Activated CD4-positive, alpha-beta T cell treated with anti-CD3 and anti-CD28 coated beads, Interleukin-2, amount 10 ng/mL, durations not matched to agents 7 days and 5 days (primary cell): ENCODE measurements around the gene LEFTY1. TPM values are rescaled to one million over a fixed set of nuclear protein-coding genes. Genes with fewer than 3 reads are reported as not detected.
"Not testable (repeated sequence)": the region's sequence is repeated elsewhere in the genome, so short reads cannot be mapped to it uniquely, and the experiment has no call there.

Experiments
- CTCF ChIA-PET: fragments of 350-600 bp; sonication (Branson Sonifier 250); formaldehyde crosslinking; loops from one replicate; lab custom pipeline; 2021; ENCODE audit warnings: antibody characterized with exemption; lab: Charles Lee
- POLR2A ChIA-PET: fragments of 350-600 bp; sonication (Branson Sonifier 250); formaldehyde crosslinking; loops from one replicate; lab custom pipeline; 2021; ENCODE audit warnings: antibody characterized with exemption; lab: Charles Lee
- DNase-seq: peaks from one replicate; pipeline ENCODE4 v3.0.0-alpha.2; 2020
- H3K27ac Mint-ChIP-seq: one replicate; pipeline ENCODE4 v1.8.0; 2021; ENCODE audit warnings: mild to moderate bottlenecking, moderate library complexity, mixed read lengths
- H3K27me3 Mint-ChIP-seq: one replicate; pipeline ENCODE4 v1.8.0; 2021; ENCODE audit warnings: mixed read lengths
- H3K36me3 Mint-ChIP-seq: one replicate; pipeline ENCODE4 v1.8.0; 2021; ENCODE audit warnings: low read depth, mixed read lengths
- H3K4me1 Mint-ChIP-seq: one replicate; pipeline ENCODE4 v1.8.0; 2021; ENCODE audit warnings: mixed read lengths
- H3K4me3 Mint-ChIP-seq: one replicate; pipeline ENCODE4 v1.8.0; 2021; ENCODE audit warnings: mild to moderate bottlenecking, moderate library complexity, mixed read lengths
- H3K9me3 Mint-ChIP-seq: one replicate; pipeline ENCODE4 v1.8.0; 2021; ENCODE audit warnings: mixed read lengths
- total RNA-seq, 2 experiments: library from RNA; stranded (reverse); gene quantifications; one replicate each; pipeline ENCODE4 v1.2.3, GENCODE V29; 2021

Gene LEFTY1
- total RNA-seq, 2 experiments from 2014 or later: not detected

- H3K4me1 Mint-ChIP-seq: peaks cover 61% of the 10 kb centered on the region
- H3K27me3 Mint-ChIP-seq: peaks cover 7% of the 10 kb centered on the region
- POLR2A ChIA-PET: interaction anchor here (0.9 kb wide), 1 partner anchor 12 kb away, joined by 3 read pairs; no protein-coding TSS in a partner anchor
- no peak for DNase-seq
- CTCF ChIA-PET: interaction anchor here (0.9 to 2.1 kb wide), 5 partner anchors 12 to 119 kb away, joined by 3 to 7 read pairs (median 4); partner anchors contain the start of genes SRP9 and TMEM63A
- no peaks in the 10 kb centered on the region for H3K9me3 Mint-ChIP-seq
- peak overlapping the region; percentile 93 for H3K27ac Mint-ChIP-seq
- H3K4me3 Mint-ChIP-seq: peak overlapping the region; percentile 58
- peaks cover 6% of the 10 kb centered on the region for H3K36me3 Mint-ChIP-seq
Measured at GRCh38 chr1:225896494-225896893, 7.5 kb upstream of the LEFTY1 start.

DNA sequence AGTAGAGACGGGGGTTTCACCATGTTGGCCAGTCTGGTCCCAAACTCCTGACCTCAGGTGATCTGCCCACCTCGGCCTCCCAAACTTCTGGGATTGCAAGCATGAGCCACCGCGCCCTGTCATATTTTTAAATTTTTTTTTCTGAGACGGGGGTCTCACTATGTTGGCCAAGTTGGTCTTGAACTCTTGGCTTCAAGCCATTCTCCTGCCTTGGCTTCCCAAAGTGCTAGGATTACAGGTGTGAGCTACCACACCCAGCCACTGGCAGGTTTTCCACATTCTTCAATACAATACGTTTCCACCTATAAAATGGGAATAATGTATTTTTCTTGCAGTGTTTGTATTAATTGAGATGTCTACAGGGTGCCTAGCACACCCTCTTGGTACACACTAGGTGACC, 3.4 kb upstream of the LEFTY1 start:
- ChIA-PET POLR2A (no interaction called here), CTCF (interaction anchor here (1.0 to 1.5 kb wide), 2 partner anchors 9 to 417 kb away, joined by 3 read pairs; no protein-coding TSS in a partner anchor)
- Mint-ChIP-seq H3K27me3 (peaks cover 9% of the 10 kb centered on the region), H3K4me1 (peaks cover 48% of the 10 kb centered on the region), H3K36me3 (peaks cover 1% of the 10 kb centered on the region), H3K27ac (no peak overlapping the region), H3K4me3 (no peak overlapping the region), H3K9me3 (no peaks in the 10 kb centered on the region)
- DNase-seq: no peak

DNA sequence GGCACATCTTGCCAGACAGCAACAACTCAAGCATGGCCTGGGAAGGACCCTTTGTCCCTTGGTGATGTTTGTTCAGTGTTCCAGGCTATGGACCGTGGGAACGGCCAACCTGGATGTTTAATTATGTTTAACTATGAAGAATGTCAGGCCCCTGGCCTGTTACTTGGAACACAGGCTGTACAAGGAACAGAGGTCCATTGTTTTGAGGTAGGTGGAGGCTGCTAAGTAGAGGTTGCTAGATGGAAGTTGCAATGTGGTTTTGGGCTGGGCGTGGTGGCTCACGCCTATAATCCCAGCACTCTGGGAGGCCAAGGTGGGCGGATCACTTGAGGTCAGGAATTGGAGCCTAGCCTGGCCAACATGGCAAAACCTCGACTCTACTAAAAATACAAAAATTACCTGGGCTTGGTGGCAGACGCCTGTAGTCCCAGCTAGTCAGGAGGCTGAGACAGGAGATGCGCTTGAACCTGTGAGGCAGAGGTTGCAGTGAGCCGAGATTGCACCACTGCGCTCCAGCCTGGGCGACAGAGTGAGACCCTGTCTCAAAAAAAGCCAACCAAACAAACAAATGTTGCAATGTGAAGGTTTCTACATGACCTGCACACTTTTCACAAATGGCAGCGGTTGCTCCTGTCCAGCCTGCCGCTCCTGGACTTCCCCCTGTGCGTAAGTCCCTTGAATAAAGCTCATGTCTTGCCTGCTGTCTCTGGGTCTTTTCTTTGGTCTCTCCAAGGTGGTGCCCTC, 2.5 kb upstream of the LEFTY1 start:
- Mint-ChIP-seq H3K27me3 (peaks cover 12% of the 10 kb centered on the region), H3K36me3 (peaks cover 1% of the 10 kb centered on the region), H3K4me1 (peaks cover 39% of the 10 kb centered on the region), H3K4me3 (no peak overlapping the region), H3K9me3 (no peaks in the 10 kb centered on the region), H3K27ac (no peak overlapping the region)
- no peak for DNase-seq
- POLR2A ChIA-PET: no interaction called here
- CTCF ChIA-PET: interaction anchor here (0.6 to 2.3 kb wide), 6 partner anchors 9 to 416 kb away, joined by 3 to 5 read pairs (median 3); no protein-coding TSS in a partner anchor

DNA sequence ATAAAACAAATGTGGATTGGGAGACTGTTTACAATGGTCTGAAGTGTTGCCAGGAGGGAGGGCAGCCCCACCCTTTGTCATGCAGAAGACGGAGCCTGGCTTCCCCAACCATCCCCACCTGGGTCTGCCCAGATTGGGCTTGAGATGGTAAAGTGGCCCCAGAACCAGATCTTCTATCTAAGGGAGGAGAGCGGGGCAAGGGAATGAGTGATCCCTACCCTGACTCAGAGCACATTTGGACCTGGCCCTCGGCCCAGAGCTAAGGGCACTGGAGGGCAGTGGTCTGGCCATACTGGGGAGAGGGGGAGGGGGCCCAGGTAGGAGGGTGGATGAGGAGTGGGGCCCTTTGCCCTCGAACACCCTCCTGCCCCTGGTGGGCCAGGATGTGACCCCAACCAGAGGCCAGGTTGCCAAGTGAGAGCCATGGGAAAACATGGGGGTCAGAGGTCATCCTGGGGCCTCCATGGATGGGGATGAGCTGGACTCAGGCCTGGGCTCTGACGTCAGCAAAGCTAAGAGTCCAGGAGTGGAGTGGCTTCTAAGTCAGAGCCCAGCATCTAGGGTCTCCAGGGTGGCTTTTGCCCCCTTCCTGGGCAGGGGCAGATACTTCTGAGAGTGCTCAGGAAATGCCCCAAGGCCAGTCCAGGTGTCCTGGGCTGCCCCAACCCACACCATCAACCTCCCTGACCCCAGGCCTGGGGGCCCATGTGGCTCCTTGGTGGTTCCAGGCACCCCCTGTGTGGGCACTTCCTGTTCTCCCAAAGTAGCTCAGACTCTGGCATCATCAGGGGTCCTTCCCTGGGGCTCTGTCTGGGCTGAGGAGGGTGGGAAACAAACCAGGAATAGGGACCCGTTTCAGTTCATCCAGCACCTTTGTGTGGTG, 1.6 kb upstream of the LEFTY1 start:
- no peaks in the 10 kb centered on the region for H3K9me3 Mint-ChIP-seq
- ChIA-PET CTCF (interaction anchor here (0.6 to 2.3 kb wide), 5 partner anchors 10 to 416 kb away, joined by 3 to 7 read pairs (median 5); no protein-coding TSS in a partner anchor), POLR2A (no interaction called here)
- peaks cover 1% of the 10 kb centered on the region for H3K36me3 Mint-ChIP-seq
- peaks cover 31% of the 10 kb centered on the region for H3K4me1 Mint-ChIP-seq
- peak overlapping the region; percentile 64 for H3K27ac Mint-ChIP-seq
- no peak for DNase-seq
- H3K27me3 Mint-ChIP-seq: peaks cover 12% of the 10 kb centered on the region
- H3K4me3 Mint-ChIP-seq: no peak overlapping the region

GRCh38 chr1:225889743-225890142, 797 bp upstream of the LEFTY1 start:
- DNase-seq: no peak
- Mint-ChIP-seq H3K27ac (no peak overlapping the region), H3K27me3 (peaks cover 12% of the 10 kb centered on the region), H3K9me3 (no peaks in the 10 kb centered on the region), H3K4me3 (no peak overlapping the region), H3K4me1 (peaks cover 29% of the 10 kb centered on the region), H3K36me3 (peaks cover 1% of the 10 kb centered on the region)
- ChIA-PET POLR2A (no interaction called here), CTCF (interaction anchor here (0.6 to 2.3 kb wide), 7 partner anchors 9 to 415 kb away, joined by 3 to 7 read pairs (median 5); no protein-coding TSS in a partner anchor)

GRCh38 chr1:225888289-225888897, 553 bp downstream of the LEFTY1 start:
- no peak for DNase-seq
- Mint-ChIP-seq H3K9me3 (no peaks in the 10 kb centered on the region), H3K4me1 (peaks cover 25% of the 10 kb centered on the region), H3K27me3 (peaks cover 9% of the 10 kb centered on the region), H3K36me3 (no peaks in the 10 kb centered on the region), H3K27ac (no peak overlapping the region), H3K4me3 (no peak overlapping the region)
- POLR2A ChIA-PET: no interaction called here
- CTCF ChIA-PET: interaction anchor here (1.8 to 2.0 kb wide), 3 partner anchors 10 to 413 kb away, joined by 5 to 7 read pairs (median 7); no protein-coding TSS in a partner anchor

GRCh38 chr1:225887554-225888288, 1.2 kb downstream of the LEFTY1 start:
- H3K27me3 Mint-ChIP-seq, H3K4me3 Mint-ChIP-seq, H3K36me3 Mint-ChIP-seq, POLR2A ChIA-PET, H3K9me3 Mint-ChIP-seq, H3K27ac Mint-ChIP-seq, DNase-seq: not testable (repeated sequence)
- CTCF ChIA-PET: interaction anchor here (1.8 kb wide), 1 partner anchor 10 kb away, joined by 7 read pairs; no protein-coding TSS in a partner anchor
- H3K4me1 Mint-ChIP-seq: peaks cover 28% of the 10 kb centered on the region

DNA sequence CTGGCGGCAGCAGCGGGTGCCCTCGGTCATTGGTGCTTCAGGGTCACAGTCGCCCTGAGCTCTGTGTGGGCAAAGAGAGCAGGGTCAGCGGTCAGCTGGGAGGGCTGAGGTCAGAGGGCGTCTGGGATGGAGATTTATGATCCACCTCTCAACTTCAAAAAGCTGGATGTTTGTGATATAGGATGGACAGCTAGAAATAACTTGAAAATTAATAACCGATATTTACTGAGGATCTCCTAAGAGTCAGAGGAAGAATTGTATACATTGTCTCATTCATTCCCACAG, 2.0 kb downstream of the LEFTY1 start:
- Mint-ChIP-seq H3K4me3 (no peak overlapping the region), H3K27ac (no peak overlapping the region), H3K27me3 (peaks cover 9% of the 10 kb centered on the region), H3K36me3 (no peaks in the 10 kb centered on the region), H3K9me3 (no peaks in the 10 kb centered on the region), H3K4me1 (peaks cover 28% of the 10 kb centered on the region)
- ChIA-PET POLR2A (no interaction called here), CTCF (no interaction called here)
- no peak for DNase-seq

- DNase-seq: no peak
- ChIA-PET CTCF (no interaction called here), POLR2A (no interaction called here)
- Mint-ChIP-seq H3K4me3 (no peak overlapping the region), H3K4me1 (peaks cover 23% of the 10 kb centered on the region), H3K27ac (no peak overlapping the region), H3K9me3 (no peaks in the 10 kb centered on the region), H3K27me3 (peaks cover 9% of the 10 kb centered on the region), H3K36me3 (no peaks in the 10 kb centered on the region)
Measured at GRCh38 chr1:225886159-225887029, 2.6 kb downstream of the LEFTY1 start.

DNA sequence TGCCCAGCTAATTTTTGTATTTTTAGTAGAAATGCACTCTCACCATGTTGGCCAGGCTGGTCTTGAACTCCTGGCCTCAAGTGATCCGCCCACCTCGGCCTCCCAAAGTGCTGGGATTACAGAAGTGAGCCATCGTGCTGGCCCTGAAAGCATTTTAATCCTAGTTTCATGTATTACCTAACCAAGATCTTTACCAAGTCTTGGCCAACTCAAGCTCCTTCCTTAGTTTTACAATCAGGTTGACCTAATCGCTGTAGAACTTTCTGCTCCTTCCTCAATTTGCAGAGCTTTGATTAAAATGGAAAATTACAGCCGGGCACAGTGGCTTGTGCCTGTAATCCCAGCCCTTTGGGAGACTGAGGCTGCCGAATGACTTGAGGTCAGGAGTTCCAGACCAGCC, 3.6 kb downstream of the LEFTY1 start:
- POLR2A ChIA-PET: interaction anchor here (0.6 to 1.1 kb wide), 2 partner anchors 12 to 114 kb away, joined by 3 read pairs; partner anchors contain the start of gene SDE2
- Mint-ChIP-seq H3K27me3 (peaks cover 9% of the 10 kb centered on the region), H3K4me1 (peaks cover 25% of the 10 kb centered on the region), H3K9me3 (no peaks in the 10 kb centered on the region), H3K4me3 (no peak overlapping the region), H3K36me3 (peaks cover 7% of the 10 kb centered on the region), H3K27ac (no peak overlapping the region)
- CTCF ChIA-PET: interaction anchor here (0.5 to 1.2 kb wide), 4 partner anchors 12 to 292 kb away, joined by 3 to 5 read pairs (median 3); no protein-coding TSS in a partner anchor
- DNase-seq: no peak

DNA sequence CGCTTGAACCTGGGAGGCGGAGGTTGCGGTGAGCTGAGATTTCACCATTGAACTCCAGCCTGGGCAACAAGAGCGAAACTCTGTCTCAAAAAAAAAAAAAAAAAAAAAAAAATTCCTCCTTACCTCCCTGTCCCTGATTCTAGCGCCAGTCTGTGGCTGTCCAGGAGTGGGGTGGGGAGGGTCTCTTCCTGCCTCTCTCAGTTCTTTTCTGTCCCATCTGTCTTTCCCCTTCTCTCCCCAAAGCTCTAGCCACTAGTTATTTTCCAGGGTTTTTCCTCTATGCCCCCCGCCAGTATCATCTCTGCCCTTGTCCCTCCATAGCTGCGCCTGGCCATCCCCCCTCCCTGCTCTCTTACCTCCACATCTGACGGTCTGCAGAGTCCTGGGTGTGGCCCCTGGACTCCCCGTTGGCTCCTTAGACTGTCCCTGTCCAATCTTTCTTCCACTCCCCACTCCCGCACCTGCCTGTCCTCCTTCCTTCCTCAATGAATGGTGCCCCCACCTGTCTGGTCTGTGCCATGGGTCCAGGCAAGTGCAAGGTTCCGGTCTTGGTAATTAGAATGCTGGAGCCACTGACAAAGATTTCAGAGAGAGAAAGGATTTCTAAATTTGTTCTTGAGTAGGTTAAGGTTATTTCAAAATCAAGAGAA, 5.2 kb downstream of the LEFTY1 start:
- Mint-ChIP-seq H3K36me3 (peaks cover 23% of the 10 kb centered on the region), H3K9me3 (no peaks in the 10 kb centered on the region), H3K4me1 (peaks cover 33% of the 10 kb centered on the region), H3K4me3 (peak overlapping the region; percentile 90), H3K27ac (peak overlapping the region; percentile 27), H3K27me3 (peaks cover 9% of the 10 kb centered on the region)
- POLR2A ChIA-PET: interaction anchor here (1.1 kb wide), 1 partner anchor 18 kb away, joined by 6 read pairs; no protein-coding TSS in a partner anchor
- CTCF ChIA-PET: interaction anchor here (1.1 to 4.7 kb wide), 5 partner anchors 11 to 106 kb away, joined by 3 to 35 read pairs (median 6); partner anchors contain the start of gene SRP9
- no peak for DNase-seq
